Measurements from ENCODE around the gene MBTPS1. TPM values are rescaled to one million over a fixed set of nuclear protein-coding genes. Genes with fewer than 3 reads are reported as not detected.

Gene MBTPS1
- total and polyA plus RNA-seq, 9 donors: 73.8 to 122 (median 90.3) TPM

DNA sequence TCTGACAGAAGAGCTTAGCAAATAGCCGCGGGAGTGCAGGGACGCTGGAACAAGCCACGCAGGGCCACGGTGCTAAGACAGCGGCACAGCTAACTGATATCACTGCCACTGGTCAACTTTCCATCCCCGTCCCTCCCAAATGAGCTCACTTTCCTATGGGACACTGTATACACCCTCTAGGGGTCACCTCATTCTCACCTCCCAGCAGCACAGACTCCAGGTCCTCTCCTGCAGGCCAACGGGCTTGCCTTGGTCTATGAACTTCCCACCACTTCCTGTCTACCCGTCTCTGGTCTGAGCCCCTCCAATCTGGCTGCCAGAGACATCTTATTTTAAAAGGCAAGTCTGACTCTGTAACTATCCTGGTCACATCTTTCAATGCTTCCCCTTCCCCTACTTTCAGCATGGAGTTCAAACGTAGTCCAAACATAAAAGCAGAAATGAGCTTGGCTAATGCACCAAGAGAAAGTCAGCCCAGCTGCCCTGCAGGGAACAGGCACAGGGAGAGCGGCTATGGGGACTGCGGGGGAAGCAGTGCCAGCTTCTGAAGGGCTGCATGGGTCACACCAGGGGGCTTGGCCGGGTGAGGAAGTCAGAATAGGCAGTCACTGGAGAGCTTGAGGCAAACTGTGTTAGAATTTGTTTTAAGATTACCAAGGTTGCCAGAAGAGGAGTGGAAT, 47.8 kb downstream of the MBTPS1 start:
- intact Hi-C loops (cut with DNase I): loop anchor here in 2 of 4 donors (10.0 kb wide), 2 partner anchors 104 to 244 kb away; partner anchors contain the start of gene NECAB2 (in 1 of the 2)
- 84 to 87% (median 86%) methylated on average over 13 of the region's 13 CpGs for WGBS, 3 donors
- Histone ChIP-seq H3K4me1 (ENCODE audit: insufficient read depth) (no peaks in the 10 kb centered on the region), H3K27me3 (no peaks in the 10 kb centered on the region), H3K36me3 (no peaks in the 10 kb centered on the region), H3K9me3 (no peaks in the 10 kb centered on the region), H3K27ac (no peak overlapping the region), H3K4me3 (no peak overlapping the region)
- TF ChIP-seq POLR2A (IDR thresholded peaks at IDR 0.05) (no peak), EP300 (IDR thresholded peaks at IDR 0.05) (no peak), CTCF (IDR thresholded peaks at IDR 0.05) (no peak)
- DNase-seq: no peak

GRCh38 chr16:84068041-84068440, 48.7 kb downstream of the MBTPS1 start:
- intact Hi-C loops (cut with DNase I): loop anchor here in 2 of 4 donors (10.0 kb wide), 2 partner anchors 103 to 243 kb away; partner anchors contain the start of gene NECAB2 (in 1 of the 2)
- H3K4me3 ChIP-seq: no peak overlapping the region
- DNase-seq: no peak
- no peaks in the 10 kb centered on the region for H3K4me1 ChIP-seq (ENCODE audit: insufficient read depth)
- TF ChIP-seq POLR2A (IDR thresholded peaks at IDR 0.05): no peak
- TF ChIP-seq EP300 (IDR thresholded peaks at IDR 0.05): no peak
- TF ChIP-seq CTCF (IDR thresholded peaks at IDR 0.05): no peak
- H3K9me3 ChIP-seq: no peaks in the 10 kb centered on the region
- WGBS, 3 donors: 90 to 95% (median 91%) methylated on average over 8 of the region's 8 CpGs
- H3K27me3 ChIP-seq: no peaks in the 10 kb centered on the region
- H3K27ac ChIP-seq: no peak overlapping the region
- no peaks in the 10 kb centered on the region for H3K36me3 ChIP-seq

- no peak for DNase-seq
- Histone ChIP-seq H3K27me3 (no peaks in the 10 kb centered on the region), H3K36me3 (no peaks in the 10 kb centered on the region), H3K27ac (no peak overlapping the region), H3K9me3 (no peaks in the 10 kb centered on the region), H3K4me1 (ENCODE audit: insufficient read depth) (no peaks in the 10 kb centered on the region), H3K4me3 (no peak overlapping the region)
- 87 to 92% (median 89%) methylated on average over 9 of the region's 9 CpGs for WGBS, 3 donors
- intact Hi-C loops (cut with DNase I): loop anchor here in 2 of 4 donors (10.0 kb wide), 2 partner anchors 103 to 243 kb away; partner anchors contain the start of gene NECAB2 (in 1 of the 2)
- TF ChIP-seq CTCF (IDR thresholded peaks at IDR 0.05) (no peak), POLR2A (IDR thresholded peaks at IDR 0.05) (no peak), EP300 (IDR thresholded peaks at IDR 0.05) (no peak)
Observed at GRCh38 chr16:84067640-84068039, 49.1 kb downstream of the MBTPS1 start.

GRCh38 chr16:84065536-84066132, 51.1 kb downstream of the MBTPS1 start:
- Histone ChIP-seq H3K27ac (no peak overlapping the region), H3K4me1 (ENCODE audit: insufficient read depth) (no peaks in the 10 kb centered on the region), H3K36me3 (no peaks in the 10 kb centered on the region), H3K9me3 (no peaks in the 10 kb centered on the region), H3K27me3 (no peaks in the 10 kb centered on the region), H3K4me3 (no peak overlapping the region)
- intact Hi-C loops (cut with DNase I): loop anchor here in 2 of 4 donors (10.0 kb wide), 2 partner anchors 101 to 241 kb away; partner anchors contain the start of gene NECAB2 (in 1 of the 2)
- TF ChIP-seq CTCF (IDR thresholded peaks at IDR 0.05) (peak; percentile 20 to 34 (median 23)), POLR2A (IDR thresholded peaks at IDR 0.05) (no peak)
- 29 to 32% (median 30%) methylated on average over 12 of the region's 12 CpGs for WGBS, 3 donors
- peak in 2 of 5 donors; percentile 46 to 57 for DNase-seq

All from ovary (tissue), 9 donors.